ENCODE results near the gene CDH16.
"Not testable (repeated sequence)": the region's sequence is repeated elsewhere in the genome, so short reads cannot be mapped to it uniquely, and the experiment has no call there.

Gene CDH16

GRCh38 chr16:66871840-66872239, 46.8 kb downstream of the CDH16 start:
- no peak overlapping the region for H3K9ac ChIP-seq (ENCODE audit: low read length)
- no peaks in the 10 kb centered on the region for H3K27me3 ChIP-seq (ENCODE audit: insufficient read depth, low read length)
- no peaks in the 10 kb centered on the region for H3F3A ChIP-seq (ENCODE audit: insufficient read depth, low read length)
- H4K20me1 ChIP-seq (ENCODE audit: insufficient read depth, low read length), result no peaks in the 10 kb centered on the region
- H3K4me2 ChIP-seq (ENCODE audit: low read length), result no peak overlapping the region
- no peaks in the 10 kb centered on the region for H3K9me2 ChIP-seq (ENCODE audit: low read depth, low read length)
- no peaks in the 10 kb centered on the region for H3K9me3 ChIP-seq (ENCODE audit: low read length)
- H3K4me1 ChIP-seq (ENCODE audit: insufficient read depth, low read length, severe bottlenecking), result peaks cover 9% of the 10 kb centered on the region
- H3K27ac ChIP-seq (ENCODE audit: low read depth, low read length, poor library complexity, severe bottlenecking), result no peak overlapping the region
- H3K79me2 ChIP-seq (ENCODE audit: insufficient read depth, low read length), result no peaks in the 10 kb centered on the region
- no peaks in the 10 kb centered on the region for H3K36me3 ChIP-seq (ENCODE audit: insufficient read depth, low read length)
- H3K4me3 ChIP-seq (ENCODE audit: low read depth, low read length, poor library complexity, severe bottlenecking), result no peak overlapping the region
- TF ChIP-seq CTCF (IDR thresholded peaks at IDR 0.05; ENCODE audit: low read length), result no peak
- TF ChIP-seq EZH2 (IDR thresholded peaks at IDR 0.05; ENCODE audit: borderline replicate concordance, low read length), result no peak
- H2AFZ ChIP-seq (ENCODE audit: low read length), result no peak overlapping the region

- not testable (repeated sequence) for H3K4me3 ChIP-seq (ENCODE audit: low read depth, low read length, poor library complexity, severe bottlenecking); H3K4me1 ChIP-seq (ENCODE audit: insufficient read depth, low read length, severe bottlenecking); H4K20me1 ChIP-seq (ENCODE audit: insufficient read depth, low read length); H3K4me2 ChIP-seq (ENCODE audit: low read length); H3K9ac ChIP-seq (ENCODE audit: low read length); H3F3A ChIP-seq (ENCODE audit: insufficient read depth, low read length); H3K79me2 ChIP-seq (ENCODE audit: insufficient read depth, low read length); H3K36me3 ChIP-seq (ENCODE audit: insufficient read depth, low read length); H3K9me2 ChIP-seq (ENCODE audit: low read depth, low read length); H3K27ac ChIP-seq (ENCODE audit: low read depth, low read length, poor library complexity, severe bottlenecking); H2AFZ ChIP-seq (ENCODE audit: low read length); H3K9me3 ChIP-seq (ENCODE audit: low read length); H3K27me3 ChIP-seq (ENCODE audit: insufficient read depth, low read length)
Measured at GRCh38 chr16:66871363-66871762, 47.3 kb downstream of the CDH16 start.

GRCh38 chr16:66869424-66869823, 49.3 kb downstream of the CDH16 start:
- no peak overlapping the region for H3K4me3 ChIP-seq (ENCODE audit: low read depth, low read length, poor library complexity, severe bottlenecking)
- no peak overlapping the region for H3K4me2 ChIP-seq (ENCODE audit: low read length)

More at GRCh38 chr16:66869424-66869823, 49.3 kb downstream of the CDH16 start:
- Histone ChIP-seq H3K4me1 (ENCODE audit: insufficient read depth, low read length, severe bottlenecking) (peaks cover 9% of the 10 kb centered on the region), H3K9me2 (ENCODE audit: low read depth, low read length) (no peaks in the 10 kb centered on the region), H3K36me3 (ENCODE audit: insufficient read depth, low read length) (no peaks in the 10 kb centered on the region), H2AFZ (ENCODE audit: low read length) (no peak overlapping the region), H3K9ac (ENCODE audit: low read length) (no peak overlapping the region), H3F3A (ENCODE audit: insufficient read depth, low read length) (no peaks in the 10 kb centered on the region), H3K27ac (ENCODE audit: low read depth, low read length, poor library complexity, severe bottlenecking) (no peak overlapping the region), H4K20me1 (ENCODE audit: insufficient read depth, low read length) (no peaks in the 10 kb centered on the region), H3K9me3 (ENCODE audit: low read length) (no peaks in the 10 kb centered on the region), H3K79me2 (ENCODE audit: insufficient read depth, low read length) (no peaks in the 10 kb centered on the region), H3K27me3 (ENCODE audit: insufficient read depth, low read length) (no peaks in the 10 kb centered on the region)
- TF ChIP-seq CTCF (IDR thresholded peaks at IDR 0.05; ENCODE audit: low read length), result no peak
- no peak for TF ChIP-seq EZH2 (IDR thresholded peaks at IDR 0.05; ENCODE audit: borderline replicate concordance, low read length)

Data from OCI-LY1 (cell line).